ENCODE results near the gene SLC10A3.

SLC10A3 gene

GRCh38 chrX:154476821-154477220, 13.6 kb downstream of the SLC10A3 start:
- H3K4me3 ChIP-seq (ENCODE audit: low read depth, low read length): no peak overlapping the region
- no peak for TF ChIP-seq CTCF (IDR thresholded peaks at IDR 0.05; ENCODE audit: insufficient read depth, low read length, missing control alignments)
- POLR2A ChIA-PET: interaction anchor here (0.6 to 1.4 kb wide), 3 partner anchors 13 to 507 kb away, joined by 3 to 4 read pairs (median 4); partner anchors contain the start of gene SLC10A3
- CTCF ChIA-PET: interaction anchor here (1.1 to 2.9 kb wide), 3 partner anchors 9 to 18 kb away, joined by 3 to 9 read pairs (median 4); partner anchors contain the start of gene UBL4A
- no peak for DNase-seq (ENCODE audit: low read depth, low spot score)

- POLR2A ChIA-PET: interaction anchor here (1.2 kb wide), 1 partner anchor 11 kb away, joined by 3 read pairs; no protein-coding TSS in a partner anchor
- CTCF ChIA-PET: no interaction called here
These were observed 16.7 kb downstream of the SLC10A3 start for GRCh38 chrX:154473683-154474082.

GRCh38 chrX:154472685-154473632, 17.5 kb downstream of the SLC10A3 start:
- TF ChIP-seq CTCF (IDR thresholded peaks at IDR 0.05; ENCODE audit: insufficient read depth, low read length, missing control alignments): no peak
- ChIA-PET CTCF (no interaction called here), POLR2A (interaction anchor here (1.2 kb wide), 2 partner anchors 9 to 12 kb away, joined by 3 read pairs; no protein-coding TSS in a partner anchor)
- DNase-seq (ENCODE audit: low read depth, low spot score): no peak
- no peak overlapping the region for H3K4me3 ChIP-seq (ENCODE audit: low read depth, low read length)

More at GRCh38 chrX:154473683-154474082, 16.7 kb downstream of the SLC10A3 start:
- DNase-seq (ENCODE audit: low read depth, low spot score): no peak
- H3K4me3 ChIP-seq (ENCODE audit: low read depth, low read length): no peak overlapping the region
- TF ChIP-seq CTCF (IDR thresholded peaks at IDR 0.05; ENCODE audit: insufficient read depth, low read length, missing control alignments): no peak

- POLR2A ChIA-PET: interaction anchor here (1.2 kb wide), 1 partner anchor 8 kb away, joined by 3 read pairs; no protein-coding TSS in a partner anchor
- CTCF ChIA-PET: no interaction called here
These were observed 18.4 kb downstream of the SLC10A3 start for GRCh38 chrX:154471839-154472684.

GRCh38 chrX:154470914-154471568, 19.4 kb downstream of the SLC10A3 start:
- DNase-seq (ENCODE audit: low read depth, low spot score): no peak
- CTCF ChIA-PET: no interaction called here
- TF ChIP-seq CTCF (IDR thresholded peaks at IDR 0.05; ENCODE audit: insufficient read depth, low read length, missing control alignments): no peak
- H3K4me3 ChIP-seq (ENCODE audit: low read depth, low read length): no peak overlapping the region
- POLR2A ChIA-PET: no interaction called here

More at GRCh38 chrX:154471839-154472684, 18.4 kb downstream of the SLC10A3 start:
- DNase-seq (ENCODE audit: low read depth, low spot score): no peak
- TF ChIP-seq CTCF (IDR thresholded peaks at IDR 0.05; ENCODE audit: insufficient read depth, low read length, missing control alignments): no peak
- no peak overlapping the region for H3K4me3 ChIP-seq (ENCODE audit: low read depth, low read length)

All from AG04449 (cell line).